Subcutaneous adipose tissue (tissue), 4 donors: ENCODE data around the gene CHST11. TPM values are rescaled to one million over a fixed set of nuclear protein-coding genes. Genes with fewer than 3 reads are reported as not detected.

ENCODE experiments used
- total RNA-seq, 4 donors: library from RNA; depleted of rRNA; stranded (reverse); fragments of >200 nt; gene quantifications; one replicate each; pipeline ENCODE4 v1.1.0, GENCODE V29; 2016
- TF ChIP-seq, protein P1 (sequence below): fragments of 450-650 bp; IDR thresholded peaks from one replicate; pipeline ENCODE4 v1.5.1; 2016; ENCODE audit warnings: low read depth, mild to moderate bottlenecking, control low read depth, antibody characterized with exemption, moderate library complexity

Gene CHST11
- total RNA-seq, 4 donors from 2014 or later, result 5.1 to 48.4 (median 9.3) TPM

DNA sequence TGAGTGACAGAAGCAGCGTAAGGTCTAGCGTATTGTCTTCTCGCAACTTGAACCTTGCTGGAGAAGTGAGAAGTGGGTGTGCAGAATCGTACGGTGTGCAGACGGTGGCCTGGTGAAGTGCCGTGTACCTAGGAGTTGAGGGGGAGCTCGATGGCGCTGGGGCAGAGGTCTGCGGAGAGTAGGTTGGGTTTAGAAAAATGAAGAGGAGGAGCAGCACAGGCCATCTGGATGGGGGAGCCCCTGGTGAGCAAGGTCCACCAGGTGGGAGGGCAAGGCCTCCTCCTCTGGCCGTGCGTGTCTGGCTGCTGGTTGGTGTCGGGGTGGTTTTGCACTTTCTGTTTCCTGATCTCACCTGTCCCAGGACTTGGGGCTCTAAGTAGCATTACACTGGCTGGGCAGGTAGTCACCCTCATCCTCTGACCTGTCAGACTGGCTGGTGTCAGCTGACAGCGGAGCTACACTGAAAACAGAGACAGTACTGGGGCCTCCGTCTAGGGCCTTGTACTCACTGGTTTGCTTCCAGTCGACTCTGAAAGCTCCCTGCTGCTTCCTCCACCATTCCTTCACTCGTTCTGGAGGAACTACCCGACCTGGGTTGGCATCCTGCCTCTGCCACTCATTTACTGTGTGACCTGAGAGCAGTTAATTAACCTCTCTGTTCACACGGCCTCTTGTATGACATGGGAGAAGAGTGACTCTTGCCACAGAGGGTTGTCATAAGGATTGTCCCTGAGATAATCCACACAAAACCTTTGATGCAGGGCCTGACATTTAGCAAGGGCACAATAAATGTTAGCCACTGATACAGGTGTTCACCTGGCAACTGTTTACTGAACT lies 273.1 kb downstream of the CHST11 start:
- TF ChIP-seq, protein P1, sequence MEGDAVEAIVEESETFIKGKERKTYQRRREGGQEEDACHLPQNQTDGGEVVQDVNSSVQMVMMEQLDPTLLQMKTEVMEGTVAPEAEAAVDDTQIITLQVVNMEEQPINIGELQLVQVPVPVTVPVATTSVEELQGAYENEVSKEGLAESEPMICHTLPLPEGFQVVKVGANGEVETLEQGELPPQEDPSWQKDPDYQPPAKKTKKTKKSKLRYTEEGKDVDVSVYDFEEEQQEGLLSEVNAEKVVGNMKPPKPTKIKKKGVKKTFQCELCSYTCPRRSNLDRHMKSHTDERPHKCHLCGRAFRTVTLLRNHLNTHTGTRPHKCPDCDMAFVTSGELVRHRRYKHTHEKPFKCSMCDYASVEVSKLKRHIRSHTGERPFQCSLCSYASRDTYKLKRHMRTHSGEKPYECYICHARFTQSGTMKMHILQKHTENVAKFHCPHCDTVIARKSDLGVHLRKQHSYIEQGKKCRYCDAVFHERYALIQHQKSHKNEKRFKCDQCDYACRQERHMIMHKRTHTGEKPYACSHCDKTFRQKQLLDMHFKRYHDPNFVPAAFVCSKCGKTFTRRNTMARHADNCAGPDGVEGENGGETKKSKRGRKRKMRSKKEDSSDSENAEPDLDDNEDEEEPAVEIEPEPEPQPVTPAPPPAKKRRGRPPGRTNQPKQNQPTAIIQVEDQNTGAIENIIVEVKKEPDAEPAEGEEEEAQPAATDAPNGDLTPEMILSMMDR, result no peak

DNA sequence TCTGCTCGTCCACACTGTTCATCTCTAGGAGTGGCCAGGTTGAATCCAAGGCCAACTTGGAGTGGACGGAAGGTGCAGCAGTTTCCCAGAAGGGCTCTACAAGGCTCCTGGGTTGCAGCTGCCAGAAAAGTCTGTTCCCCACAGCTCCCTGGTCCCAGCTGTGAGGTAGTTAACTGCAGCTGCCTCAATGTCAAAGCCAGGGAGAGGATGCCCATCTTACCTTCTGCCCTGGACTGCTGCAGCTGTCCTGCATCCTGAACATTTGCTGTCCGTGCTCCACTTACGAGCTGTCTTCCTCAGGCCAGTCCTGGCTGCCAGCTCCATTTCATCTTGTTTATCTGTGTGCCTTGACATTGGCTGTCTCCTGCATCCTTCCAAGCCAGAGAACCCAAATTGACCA lies 274.0 kb downstream of the CHST11 start:
- TF ChIP-seq, protein P1, result no peak

GRCh38 chr12:104733717-104734175 lies 277.0 kb downstream of the CHST11 start:
- TF ChIP-seq, protein P1, result no peak

- TF ChIP-seq, protein P1, result no peak
Measured at GRCh38 chr12:104734541-104735095, 277.9 kb downstream of the CHST11 start.

DNA sequence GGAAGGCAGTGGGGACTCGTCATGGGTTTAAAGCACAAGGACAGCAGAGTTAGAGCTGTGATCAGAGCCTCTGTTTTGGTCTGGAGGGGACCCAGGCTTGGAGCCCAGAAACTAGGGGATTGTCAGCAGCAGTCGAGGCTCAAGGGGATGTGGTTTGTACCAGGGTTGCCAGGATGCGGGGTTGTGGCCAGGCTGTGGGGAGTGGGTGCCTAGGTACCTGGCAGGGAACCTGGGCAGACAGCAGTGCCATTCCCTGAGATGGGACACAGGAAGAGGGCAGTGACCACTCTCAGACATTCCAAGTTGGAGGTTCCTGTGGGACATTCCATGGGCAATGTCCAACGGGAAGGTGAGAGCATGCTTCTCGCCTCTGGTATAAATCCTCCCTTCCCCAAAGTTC lies 279.1 kb downstream of the CHST11 start:
- TF ChIP-seq, protein P1, result no peak

DNA sequence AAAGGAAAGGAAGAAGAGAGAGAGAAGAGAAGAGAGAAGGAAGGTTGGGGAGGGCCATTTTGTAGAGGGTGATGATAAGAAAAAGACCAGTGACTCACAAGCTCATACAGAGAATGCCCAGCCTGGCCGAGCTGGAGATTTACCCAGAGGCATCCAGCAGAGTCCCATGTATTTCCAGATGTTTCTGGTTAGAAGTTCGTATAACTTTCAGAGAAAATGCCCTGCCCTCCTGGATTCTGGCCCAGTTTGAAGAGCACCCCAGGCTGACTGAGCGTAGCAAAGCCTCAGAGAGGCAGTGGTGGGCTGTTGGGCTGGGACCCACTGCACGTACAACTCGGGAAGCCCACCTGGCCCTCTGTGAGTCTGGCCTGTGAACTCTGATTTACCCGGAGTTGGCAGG lies 279.6 kb downstream of the CHST11 start:
- TF ChIP-seq, protein P1, result no peak

- TF ChIP-seq, protein P1, result no peak
Measured at GRCh38 chr12:104737113-104737512, 280.4 kb downstream of the CHST11 start.
